CD4-positive, CD25-positive, alpha-beta regulatory T cell (primary cell): ENCODE results near the gene DLG2. TPM values are rescaled to one million over a fixed set of nuclear protein-coding genes. Genes with fewer than 3 reads are reported as not detected.

Source experiments
- ATAC-seq, 2 donors: fragments of 150-1000 bp; cut with Tn5 transposase; one replicate each; pipeline ENCODE4 v1.10.0; 2021; ENCODE audit warnings: low read depth in 2 of 2, moderate number of reproducible peaks in 2 of 2, moderate library complexity in 1 of 2
- DNase-seq, 3 donors: peaks; one replicate each; pipeline versions ENCODE4 v3.0.0 to v3.0.0-alpha.2; 2012 to 2022; ENCODE audit warnings: mixed read lengths in 1 of 3
- H3K27ac ChIP-seq: one replicate; pipeline ENCODE4 v1.7.0; 2013; ENCODE audit warnings: mild to moderate bottlenecking, low read length; ENCODE audit not compliant: insufficient read depth, poor library complexity, severe bottlenecking
- H3K27me3 ChIP-seq: one replicate; pipeline ENCODE4 v1.7.0; 2013; ENCODE audit warnings: low read length; ENCODE audit not compliant: control insufficient read depth, insufficient read depth
- H3K36me3 ChIP-seq: one replicate; pipeline ENCODE4 v1.7.0; 2013; ENCODE audit warnings: mild to moderate bottlenecking, low read length, moderate library complexity; ENCODE audit not compliant: control insufficient read depth, insufficient read depth
- H3K4me1 ChIP-seq: 2 replicates; pipeline ENCODE4 v1.7.0; 2013; ENCODE audit warnings: mild to moderate bottlenecking, low read length; ENCODE audit not compliant: insufficient read depth, control insufficient read depth, poor library complexity, severe bottlenecking
- H3K4me3 ChIP-seq: one replicate; pipeline ENCODE4 v1.7.0; 2013; ENCODE audit warnings: low read depth, mild to moderate bottlenecking, low read length, moderate library complexity
- H3K9me3 ChIP-seq, 2 experiments: 1 replicate in 1 of 2; 2 replicates in 1 of 2; pipeline ENCODE4 v1.7.0; 2013; ENCODE audit warnings: low read length in 2 of 2, mild to moderate bottlenecking in 1 of 2, moderate library complexity in 1 of 2; ENCODE audit not compliant: control insufficient read depth in 2 of 2
- H3K27ac Mint-ChIP-seq, 3 donors: one replicate each; pipeline ENCODE4 v1.8.0; 2020 to 2022; ENCODE audit warnings: mild to moderate bottlenecking in 3 of 3, mixed read lengths in 3 of 3, moderate library complexity in 2 of 3
- H3K27me3 Mint-ChIP-seq: one replicate; pipeline ENCODE4 v1.8.0; 2022; ENCODE audit warnings: mild to moderate bottlenecking, mixed read lengths
- H3K36me3 Mint-ChIP-seq: one replicate; pipeline ENCODE4 v1.8.0; 2020; ENCODE audit warnings: mixed read lengths
- H3K4me1 Mint-ChIP-seq, 4 donors: one replicate each; pipeline ENCODE4 v1.8.0; 2020 to 2022; ENCODE audit warnings: mixed read lengths in 4 of 4, mild to moderate bottlenecking in 1 of 4
- H3K4me3 Mint-ChIP-seq, 4 donors: one replicate each; pipeline ENCODE4 v1.8.0; 2020 to 2022; ENCODE audit warnings: mild to moderate bottlenecking in 4 of 4, mixed read lengths in 4 of 4, moderate library complexity in 3 of 4
- H3K9me3 Mint-ChIP-seq, 7 donors: one replicate each; pipeline ENCODE4 v1.8.0; 2020 to 2022; ENCODE audit warnings: mixed read lengths in 7 of 7, mild to moderate bottlenecking in 3 of 7, moderate library complexity in 2 of 7
- polyA plus RNA-seq, 4 donors: library from polyadenylated mRNA; unstranded; fragments of 300-500 nt; fragmentation: Illumina TruSeq; gene quantifications; one replicate each; pipeline ENCODE4 v1.2.3, GENCODE V29; 2021
- total RNA-seq: library from RNA; stranded (reverse); gene quantifications from one replicate; pipeline ENCODE4 v1.2.3, GENCODE V29; 2022

The DLG2 gene
- total and polyA plus RNA-seq, 5 donors from 2014 or later = 0.26 to 2.0 (median 0.94) TPM

DNA sequence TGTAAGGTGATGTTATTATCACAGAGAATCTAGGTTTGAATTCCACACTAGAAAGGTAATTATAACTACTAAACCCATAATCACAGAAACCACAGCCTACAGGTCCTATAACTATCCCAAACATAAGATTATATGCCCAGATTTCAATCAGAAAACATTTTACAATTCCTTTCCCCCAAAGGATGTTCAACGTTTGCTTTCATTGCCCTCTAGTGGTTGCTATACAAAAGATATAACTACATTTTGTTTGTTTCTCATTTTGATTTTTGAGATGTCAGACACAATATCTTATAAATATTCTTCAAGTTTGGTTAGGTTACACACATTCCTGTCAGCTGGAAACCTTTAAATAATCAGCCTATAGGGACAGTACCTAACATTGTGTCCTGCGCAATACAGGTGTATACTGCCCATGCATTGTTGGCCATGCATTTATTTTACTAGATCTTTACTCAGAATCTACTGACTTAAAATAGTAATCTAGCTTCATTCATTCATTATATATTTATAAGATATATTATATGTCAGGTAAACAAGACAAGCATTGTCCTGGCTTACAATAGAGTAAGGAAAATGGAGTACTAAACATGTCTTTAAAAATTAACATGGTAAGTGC is 1810.5 kb downstream of the DLG2 start:
- no peak overlapping the region for H3K27ac Mint-ChIP-seq
- Histone ChIP-seq H3K9me3 (no peaks in the 10 kb centered on the region), H3K27ac (no peak overlapping the region), H3K27me3 (no peaks in the 10 kb centered on the region), H3K36me3 (no peaks in the 10 kb centered on the region), H3K4me3 (no peak overlapping the region), H3K4me1 (no peaks in the 10 kb centered on the region)
- H3K4me3 Mint-ChIP-seq = no peak overlapping the region
- ATAC-seq (no peak), DNase-seq (peak in 1 of 3 donors; percentile 10)
- H3K36me3 Mint-ChIP-seq = no peaks in the 10 kb centered on the region
- H3K9me3 Mint-ChIP-seq = no peaks in the 10 kb centered on the region
- H3K4me1 Mint-ChIP-seq = no peaks in the 10 kb centered on the region
- H3K27me3 Mint-ChIP-seq = no peaks in the 10 kb centered on the region

- no peak overlapping the region for H3K4me3 Mint-ChIP-seq
- H3K4me1 ChIP-seq = no peaks in the 10 kb centered on the region
- no peaks in the 10 kb centered on the region for H3K9me3 ChIP-seq
- H3K4me1 Mint-ChIP-seq = no peaks in the 10 kb centered on the region
- H3K36me3 ChIP-seq = no peaks in the 10 kb centered on the region
- no peaks in the 10 kb centered on the region for H3K9me3 Mint-ChIP-seq
- no peaks in the 10 kb centered on the region for H3K36me3 Mint-ChIP-seq
- H3K27me3 Mint-ChIP-seq = no peaks in the 10 kb centered on the region
- no peaks in the 10 kb centered on the region for H3K27me3 ChIP-seq
- ATAC-seq (no peak), DNase-seq (no peak)
- H3K27ac Mint-ChIP-seq = no peak overlapping the region
- H3K4me3 ChIP-seq = no peak overlapping the region
- no peak overlapping the region for H3K27ac ChIP-seq
These were observed 1811.4 kb downstream of the DLG2 start for GRCh38 chr11:83815736-83816135.

GRCh38 chr11:83813296-83813695 is 1813.8 kb downstream of the DLG2 start:
- H3K27me3 ChIP-seq = peaks cover 9% of the 10 kb centered on the region
- no peak for DNase-seq
- no peaks in the 10 kb centered on the region for H3K27me3 Mint-ChIP-seq
- no peaks in the 10 kb centered on the region for H3K36me3 ChIP-seq
- no peak overlapping the region for H3K27ac Mint-ChIP-seq
- H3K4me1 ChIP-seq = no peaks in the 10 kb centered on the region
- no peaks in the 10 kb centered on the region for H3K9me3 ChIP-seq
- H3K27ac ChIP-seq = no peak overlapping the region
- no peak overlapping the region for H3K4me3 Mint-ChIP-seq
- no peaks in the 10 kb centered on the region for H3K9me3 Mint-ChIP-seq
- no peak for ATAC-seq
- no peaks in the 10 kb centered on the region for H3K36me3 Mint-ChIP-seq
- no peak overlapping the region for H3K4me3 ChIP-seq
- no peaks in the 10 kb centered on the region for H3K4me1 Mint-ChIP-seq

DNA sequence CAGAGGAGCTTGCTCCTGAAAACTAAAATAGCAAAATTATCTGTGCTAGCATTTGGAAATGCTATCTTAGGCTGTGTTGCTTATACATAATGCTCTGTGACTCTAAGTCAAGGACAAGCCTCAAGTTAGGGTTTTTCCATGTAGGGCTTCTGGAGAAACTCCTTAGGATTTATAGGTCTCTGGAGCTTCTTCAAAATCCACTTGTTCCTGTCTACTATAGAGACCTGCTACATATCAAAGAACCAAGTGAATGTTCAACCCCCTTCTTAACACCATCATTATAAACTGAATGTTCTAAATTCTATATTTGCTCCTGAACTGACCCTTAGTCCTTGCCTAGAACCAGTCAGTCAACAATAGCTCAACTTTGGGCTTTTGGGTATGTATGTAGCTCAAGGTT is 1817.9 kb downstream of the DLG2 start:
- H3K36me3 ChIP-seq = no peaks in the 10 kb centered on the region
- Mint-ChIP-seq H3K4me1 (no peaks in the 10 kb centered on the region), H3K4me3 (no peak overlapping the region), H3K27me3 (no peaks in the 10 kb centered on the region), H3K27ac (no peak overlapping the region), H3K9me3 (peaks cover 0 to 3% (median 0%) of the 10 kb centered on the region in 7 donors), H3K36me3 (no peaks in the 10 kb centered on the region)
- no peaks in the 10 kb centered on the region for H3K4me1 ChIP-seq
- peaks cover 9% of the 10 kb centered on the region for H3K27me3 ChIP-seq
- DNase-seq (no peak), ATAC-seq (no peak)
- H3K4me3 ChIP-seq = no peak overlapping the region
- H3K27ac ChIP-seq = no peak overlapping the region
- H3K9me3 ChIP-seq = no peaks in the 10 kb centered on the region

DNA sequence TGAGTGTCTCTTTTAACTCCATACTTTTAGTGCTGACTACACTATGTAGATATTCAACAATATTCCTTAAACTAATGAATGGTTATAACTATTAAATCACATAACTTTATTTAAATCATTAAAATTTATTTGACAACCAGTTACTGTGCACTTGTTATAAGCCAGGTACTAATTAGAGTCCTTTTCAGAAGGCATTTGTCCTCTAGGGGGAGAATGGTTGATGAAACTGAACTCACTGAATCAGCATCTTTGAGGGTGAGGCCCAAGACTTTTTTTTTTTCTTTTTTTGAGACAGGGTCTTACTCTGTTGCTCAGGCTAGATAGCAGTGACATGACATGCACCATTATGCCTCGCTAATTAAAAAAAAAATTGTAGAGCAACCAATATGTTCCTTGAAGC is 1825.3 kb downstream of the DLG2 start:
- Mint-ChIP-seq H3K4me1 (no peaks in the 10 kb centered on the region), H3K4me3 (no peak overlapping the region), H3K36me3 (no peaks in the 10 kb centered on the region), H3K9me3 (no peaks in the 10 kb centered on the region), H3K27me3 (no peaks in the 10 kb centered on the region), H3K27ac (no peak overlapping the region)
- ATAC-seq (no peak), DNase-seq (no peak)
- no peak overlapping the region for H3K27ac ChIP-seq
- no peak overlapping the region for H3K4me3 ChIP-seq
- H3K36me3 ChIP-seq = no peaks in the 10 kb centered on the region
- H3K4me1 ChIP-seq = no peaks in the 10 kb centered on the region
- no peaks in the 10 kb centered on the region for H3K9me3 ChIP-seq
- no peaks in the 10 kb centered on the region for H3K27me3 ChIP-seq

DNA sequence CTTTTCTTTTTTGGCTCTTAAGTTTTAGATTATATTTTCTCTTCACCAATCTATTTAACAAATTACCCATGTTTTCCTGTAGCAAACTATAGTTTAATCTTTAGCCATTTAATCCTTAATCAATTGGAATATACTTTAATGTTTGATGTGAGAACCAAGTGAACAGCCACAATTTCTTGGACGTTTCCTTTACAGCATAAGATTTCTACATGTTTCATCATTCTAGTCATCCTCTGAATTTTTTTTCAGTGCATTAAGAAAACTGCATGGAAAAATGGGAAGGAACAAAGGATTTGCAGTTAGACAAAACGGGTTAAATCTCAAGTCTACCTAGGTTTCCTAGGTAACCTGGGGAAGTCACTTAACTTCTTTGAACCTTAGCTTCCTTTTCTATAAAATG is 1833.8 kb downstream of the DLG2 start:
- no peak overlapping the region for H3K27ac Mint-ChIP-seq
- H3K4me3 Mint-ChIP-seq = no peak overlapping the region
- DNase-seq (no peak), ATAC-seq (no peak)
- H3K27me3 Mint-ChIP-seq = no peaks in the 10 kb centered on the region
- Histone ChIP-seq H3K27me3 (no peaks in the 10 kb centered on the region), H3K4me3 (no peak overlapping the region), H3K9me3 (no peaks in the 10 kb centered on the region), H3K36me3 (no peaks in the 10 kb centered on the region), H3K27ac (no peak overlapping the region), H3K4me1 (no peaks in the 10 kb centered on the region)
- no peaks in the 10 kb centered on the region for H3K4me1 Mint-ChIP-seq
- no peaks in the 10 kb centered on the region for H3K36me3 Mint-ChIP-seq
- H3K9me3 Mint-ChIP-seq = peaks cover 0 to 1% (median 0%) of the 10 kb centered on the region in 7 donors

- H3K27me3 Mint-ChIP-seq = no peaks in the 10 kb centered on the region
- Histone ChIP-seq H3K27me3 (no peaks in the 10 kb centered on the region), H3K9me3 (no peaks in the 10 kb centered on the region), H3K4me3 (no peak overlapping the region), H3K4me1 (no peaks in the 10 kb centered on the region), H3K27ac (no peak overlapping the region), H3K36me3 (no peaks in the 10 kb centered on the region)
- H3K27ac Mint-ChIP-seq = no peak overlapping the region
- no peaks in the 10 kb centered on the region for H3K36me3 Mint-ChIP-seq
- H3K9me3 Mint-ChIP-seq = peaks cover 0 to 1% (median 0%) of the 10 kb centered on the region in 7 donors
- H3K4me1 Mint-ChIP-seq = no peaks in the 10 kb centered on the region
- H3K4me3 Mint-ChIP-seq = no peak overlapping the region
- ATAC-seq (no peak), DNase-seq (no peak)
These were observed 1835.6 kb downstream of the DLG2 start for GRCh38 chr11:83791557-83791956.

DNA sequence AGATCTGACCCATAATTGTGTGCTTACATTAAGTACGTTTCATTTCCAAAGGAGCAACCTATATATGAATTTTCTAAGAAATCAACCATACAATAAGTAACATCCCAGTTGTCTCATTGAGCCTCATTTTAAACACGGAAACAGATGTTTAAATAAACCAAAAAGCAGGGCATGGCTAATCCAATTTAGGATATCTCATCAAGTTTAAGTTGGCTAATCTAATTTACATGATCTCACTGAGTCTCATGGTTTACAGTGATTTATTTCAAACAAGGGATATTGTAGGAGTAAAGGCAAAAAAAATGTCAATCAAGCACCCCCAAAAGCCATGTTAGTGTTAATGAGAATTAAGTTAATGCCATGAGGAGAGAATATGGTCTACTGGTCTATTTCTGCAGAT is 1841.2 kb downstream of the DLG2 start:
- Histone ChIP-seq H3K4me1 (no peaks in the 10 kb centered on the region), H3K27me3 (peaks cover 1% of the 10 kb centered on the region), H3K36me3 (no peaks in the 10 kb centered on the region), H3K27ac (no peak overlapping the region), H3K9me3 (no peaks in the 10 kb centered on the region), H3K4me3 (no peak overlapping the region)
- Mint-ChIP-seq H3K4me1 (no peaks in the 10 kb centered on the region), H3K36me3 (no peaks in the 10 kb centered on the region), H3K9me3 (no peaks in the 10 kb centered on the region), H3K27me3 (no peaks in the 10 kb centered on the region), H3K27ac (no peak overlapping the region), H3K4me3 (no peak overlapping the region)
- DNase-seq (no peak), ATAC-seq (no peak)
